Right lobe of liver (tissue), 4 donors: ENCODE measurements around the gene DEPDC7.

Experiments
- POLR2A ChIP-seq: fragments of 450-650 bp; IDR thresholded peaks from one replicate; pipeline ENCODE4 v1.6.1; 2017; ENCODE audit warnings: antibody characterized with exemption, mild to moderate bottlenecking
- TF ChIP-seq, protein P1 (sequence below), 4 donors: fragments of 200-600 bp in 3 of 4; fragments of 450-650 bp in 1 of 4; IDR thresholded peaks; one replicate each; pipeline versions ENCODE4 v1.5.1 to v1.8.0; 2016 to 2022; ENCODE audit warnings: antibody characterized with exemption in 4 of 4, mild to moderate bottlenecking in 2 of 4
- donor health status: DM: no; HTN: no; CAD: no.
- donor health status: DM: no; HTN: no; CAD: no.
- donor health status: DM: no; HTN: yes; CAD: no.

DNA sequence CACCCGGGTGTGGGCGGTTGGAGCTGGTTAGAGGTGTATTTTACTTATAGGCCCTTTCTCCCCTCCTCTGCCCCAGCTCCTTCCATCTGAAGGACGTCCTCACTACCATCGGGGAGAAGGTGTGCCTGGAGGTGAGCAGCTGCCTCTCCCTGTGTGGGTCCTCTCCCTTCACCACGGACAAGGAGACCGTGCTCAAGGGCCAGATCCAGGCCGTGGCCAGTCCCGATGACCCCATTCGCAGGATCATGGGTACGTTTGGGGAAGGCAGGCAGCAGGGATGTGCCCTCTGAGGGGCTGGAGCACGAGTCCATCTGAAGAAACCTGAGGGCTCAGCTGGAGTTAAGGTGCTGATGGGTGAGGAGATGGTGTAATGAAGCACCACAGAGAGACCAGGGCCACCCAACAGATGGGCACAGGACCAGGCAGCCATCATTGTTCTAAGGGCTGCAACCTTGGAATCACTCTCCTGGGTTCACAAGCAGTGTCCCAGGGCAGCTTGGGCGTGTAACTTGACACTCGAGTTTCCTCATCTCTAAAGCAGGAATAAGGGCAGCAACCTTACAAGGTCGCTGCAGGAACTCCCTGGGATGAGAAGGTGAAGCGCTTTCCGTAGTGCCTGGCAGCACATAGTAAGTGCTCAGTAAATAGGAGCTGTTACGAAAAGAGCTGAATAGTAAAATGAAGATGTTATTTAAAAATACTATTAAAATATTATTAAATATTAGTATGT, 53.1 kb downstream of the DEPDC7 start:
- TF ChIP-seq, protein P1, sequence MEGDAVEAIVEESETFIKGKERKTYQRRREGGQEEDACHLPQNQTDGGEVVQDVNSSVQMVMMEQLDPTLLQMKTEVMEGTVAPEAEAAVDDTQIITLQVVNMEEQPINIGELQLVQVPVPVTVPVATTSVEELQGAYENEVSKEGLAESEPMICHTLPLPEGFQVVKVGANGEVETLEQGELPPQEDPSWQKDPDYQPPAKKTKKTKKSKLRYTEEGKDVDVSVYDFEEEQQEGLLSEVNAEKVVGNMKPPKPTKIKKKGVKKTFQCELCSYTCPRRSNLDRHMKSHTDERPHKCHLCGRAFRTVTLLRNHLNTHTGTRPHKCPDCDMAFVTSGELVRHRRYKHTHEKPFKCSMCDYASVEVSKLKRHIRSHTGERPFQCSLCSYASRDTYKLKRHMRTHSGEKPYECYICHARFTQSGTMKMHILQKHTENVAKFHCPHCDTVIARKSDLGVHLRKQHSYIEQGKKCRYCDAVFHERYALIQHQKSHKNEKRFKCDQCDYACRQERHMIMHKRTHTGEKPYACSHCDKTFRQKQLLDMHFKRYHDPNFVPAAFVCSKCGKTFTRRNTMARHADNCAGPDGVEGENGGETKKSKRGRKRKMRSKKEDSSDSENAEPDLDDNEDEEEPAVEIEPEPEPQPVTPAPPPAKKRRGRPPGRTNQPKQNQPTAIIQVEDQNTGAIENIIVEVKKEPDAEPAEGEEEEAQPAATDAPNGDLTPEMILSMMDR (IDR thresholded peaks at IDR 0.05): no peak
- TF ChIP-seq POLR2A: no peak
